ENCODE measurements around the gene TREH. TPM values are rescaled to one million over a fixed set of nuclear protein-coding genes. Genes with fewer than 3 reads are reported as not detected.

TREH gene
- total and polyA plus RNA-seq, 12 donors, result 0.11 to 4.8 (median 0.83) TPM; not detected in 9

DNA sequence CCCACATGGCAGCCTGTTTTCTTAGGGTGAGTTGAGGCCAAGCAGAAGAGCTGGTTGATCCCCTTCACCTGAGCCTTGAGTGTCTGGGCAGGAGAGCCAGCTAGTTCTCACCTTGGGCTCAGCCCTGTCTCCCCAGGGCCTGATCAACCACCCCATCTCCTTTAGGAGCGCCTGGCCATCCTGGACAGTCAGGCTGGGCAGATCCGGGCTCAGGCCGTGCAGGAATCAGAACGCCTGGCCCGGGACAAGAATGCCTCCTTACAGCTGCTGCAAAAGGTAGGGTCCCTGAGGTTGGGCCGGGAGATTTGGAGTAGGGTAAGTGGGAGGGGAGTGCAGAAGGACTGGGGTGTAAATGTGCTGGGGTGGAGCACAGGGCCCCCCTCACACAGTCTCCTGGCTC is 40.7 kb downstream of the TREH start:
- intact Hi-C loops (cut with DNase I), result no loop called here
- no peaks in the 10 kb centered on the region for H3K9me3 ChIP-seq
- H3K4me3 ChIP-seq, result no peak overlapping the region
- TF ChIP-seq, protein P1, sequence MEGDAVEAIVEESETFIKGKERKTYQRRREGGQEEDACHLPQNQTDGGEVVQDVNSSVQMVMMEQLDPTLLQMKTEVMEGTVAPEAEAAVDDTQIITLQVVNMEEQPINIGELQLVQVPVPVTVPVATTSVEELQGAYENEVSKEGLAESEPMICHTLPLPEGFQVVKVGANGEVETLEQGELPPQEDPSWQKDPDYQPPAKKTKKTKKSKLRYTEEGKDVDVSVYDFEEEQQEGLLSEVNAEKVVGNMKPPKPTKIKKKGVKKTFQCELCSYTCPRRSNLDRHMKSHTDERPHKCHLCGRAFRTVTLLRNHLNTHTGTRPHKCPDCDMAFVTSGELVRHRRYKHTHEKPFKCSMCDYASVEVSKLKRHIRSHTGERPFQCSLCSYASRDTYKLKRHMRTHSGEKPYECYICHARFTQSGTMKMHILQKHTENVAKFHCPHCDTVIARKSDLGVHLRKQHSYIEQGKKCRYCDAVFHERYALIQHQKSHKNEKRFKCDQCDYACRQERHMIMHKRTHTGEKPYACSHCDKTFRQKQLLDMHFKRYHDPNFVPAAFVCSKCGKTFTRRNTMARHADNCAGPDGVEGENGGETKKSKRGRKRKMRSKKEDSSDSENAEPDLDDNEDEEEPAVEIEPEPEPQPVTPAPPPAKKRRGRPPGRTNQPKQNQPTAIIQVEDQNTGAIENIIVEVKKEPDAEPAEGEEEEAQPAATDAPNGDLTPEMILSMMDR (IDR thresholded peaks at IDR 0.05), result no peak
- peaks cover 31 to 94% (median 56%) of the 10 kb centered on the region in 9 donors for H3K4me1 ChIP-seq
- WGBS, 2 donors, result 91 to 92% methylated on average over 6 of the region's 6 CpGs
- ATAC-seq (no peak), DNase-seq (no peak)
- no peaks in the 10 kb centered on the region for H3K27me3 ChIP-seq
- H3K27ac ChIP-seq, result peak overlapping the region in 4 of 10 donors; percentile 6 to 73 (median 26)
- H3K36me3 ChIP-seq, result peaks cover 0 to 100% (median 61%) of the 10 kb centered on the region in 9 donors

DNA sequence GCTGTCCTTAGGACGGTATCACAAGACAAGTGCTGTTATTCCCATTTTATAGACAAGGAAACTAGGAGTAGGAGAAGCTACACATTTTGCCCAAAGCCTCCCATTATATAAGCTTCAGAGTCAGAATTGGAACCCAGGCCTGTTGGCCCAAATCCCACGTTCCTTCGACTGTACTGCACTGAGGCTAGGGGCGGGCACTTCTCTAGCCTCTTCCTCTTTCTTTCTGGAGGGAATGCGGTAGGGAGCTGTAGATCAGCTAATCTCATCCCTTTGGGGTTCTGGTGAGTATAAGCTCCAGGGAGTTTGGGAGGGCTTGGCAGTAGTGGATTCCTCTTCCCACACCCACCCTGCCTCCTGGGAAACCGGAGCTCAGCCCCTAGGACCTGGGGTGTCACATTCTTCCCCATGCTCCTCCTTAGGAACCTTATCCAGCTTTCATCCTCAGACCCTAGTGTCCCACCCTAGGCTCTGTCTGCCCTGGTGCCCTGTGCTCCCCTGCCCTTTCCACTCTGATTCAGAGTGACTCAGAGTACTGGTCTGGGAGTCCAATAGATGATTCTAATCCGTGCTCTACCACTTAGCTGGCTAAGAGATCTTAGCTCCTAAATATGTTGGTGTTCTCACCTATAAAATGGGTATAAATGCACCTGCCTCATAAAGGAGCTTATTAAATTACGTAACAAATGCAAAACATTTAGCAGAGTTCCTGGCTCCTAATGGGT is 42.7 kb downstream of the TREH start:
- Histone ChIP-seq H3K27ac (peak overlapping the region in 4 of 10 donors; percentile 13 to 75 (median 26)), H3K4me3 (no peak overlapping the region), H3K36me3 (peaks cover 4 to 100% (median 53%) of the 10 kb centered on the region in 9 donors), H3K4me1 (peaks cover 29 to 95% (median 60%) of the 10 kb centered on the region in 9 donors), H3K9me3 (no peaks in the 10 kb centered on the region), H3K27me3 (no peaks in the 10 kb centered on the region)
- intact Hi-C loops (cut with DNase I), result no loop called here
- TF ChIP-seq, protein P1 (IDR thresholded peaks at IDR 0.05), result no peak
- WGBS, 2 donors, result 72 to 83% methylated on average over 8 of the region's 8 CpGs
- ATAC-seq, result peak in 1 of 8 donors; percentile 2
- DNase-seq, result no peak

DNA sequence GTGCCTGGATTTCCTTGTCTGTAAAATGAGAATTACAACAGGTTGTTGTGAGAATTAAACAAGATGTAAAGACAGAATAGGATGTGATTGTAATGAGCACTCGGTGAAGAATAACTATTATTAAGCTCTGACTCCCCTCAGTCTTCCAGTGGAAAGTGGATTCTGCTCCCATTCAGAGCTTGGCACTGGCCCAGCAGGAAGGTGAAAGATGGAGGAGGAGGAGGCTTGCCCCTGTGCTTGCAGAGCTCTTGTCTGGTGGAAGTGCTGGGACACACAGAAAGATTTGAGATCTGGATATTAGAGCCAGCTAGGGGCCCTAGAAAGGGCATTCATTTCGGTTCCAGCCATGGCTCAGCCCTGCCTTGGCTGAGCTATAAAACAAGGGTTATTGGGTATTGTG is 43.8 kb downstream of the TREH start:
- intact Hi-C loops (cut with DNase I), result no loop called here
- ATAC-seq, result no peak

DNA sequence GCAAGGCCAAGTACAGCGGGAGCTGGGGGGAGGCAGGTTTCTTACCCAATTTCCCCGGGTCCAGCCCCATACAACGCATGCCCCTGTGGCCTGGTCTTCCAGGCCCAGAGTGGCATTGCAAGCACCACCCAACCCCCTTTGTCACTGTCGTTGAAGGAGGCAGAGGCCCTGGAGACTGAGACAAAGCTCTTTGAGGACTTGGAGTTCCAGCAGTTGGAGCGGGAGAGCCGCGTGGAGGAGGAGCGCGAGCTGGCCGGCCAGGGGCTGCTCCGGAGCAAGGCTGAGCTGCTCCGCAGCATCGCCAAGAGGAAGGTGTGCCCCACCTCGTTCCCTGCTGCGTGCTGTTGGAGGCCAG is 44.2 kb downstream of the TREH start:
- Histone ChIP-seq H3K27me3 (no peaks in the 10 kb centered on the region), H3K4me1 (peaks cover 30 to 95% (median 60%) of the 10 kb centered on the region in 9 donors), H3K4me3 (peak overlapping the region in 5 of 10 donors; percentile 7 to 32 (median 15)), H3K36me3 (peaks cover 8 to 100% (median 62%) of the 10 kb centered on the region in 9 donors), H3K9me3 (no peaks in the 10 kb centered on the region), H3K27ac (peak overlapping the region in 9 of 10 donors; percentile 8 to 75 (median 64))
- DNase-seq, result no peak
- peak in 6 of 8 donors; percentile 4 to 23 (median 10) for ATAC-seq
- 34 to 45% methylated on average over 15 of the region's 15 CpGs for WGBS, 2 donors
- TF ChIP-seq, protein P1 (IDR thresholded peaks at IDR 0.05), result no peak
- intact Hi-C loops (cut with DNase I), result no loop called here

More for the DNA sequence above, 43.8 kb downstream of the TREH start:
- H3K4me1 ChIP-seq, result peaks cover 29 to 95% (median 60%) of the 10 kb centered on the region in 9 donors
- 64 to 69% methylated on average over 2 of the region's 2 CpGs for WGBS, 2 donors
- TF ChIP-seq, protein P1 (IDR thresholded peaks at IDR 0.05), result no peak
- H3K4me3 ChIP-seq, result no peak overlapping the region
- no peaks in the 10 kb centered on the region for H3K9me3 ChIP-seq
- H3K27me3 ChIP-seq, result no peaks in the 10 kb centered on the region
- peak overlapping the region in 7 of 10 donors; percentile 8 to 75 (median 53) for H3K27ac ChIP-seq
- DNase-seq, result no peak
- H3K36me3 ChIP-seq, result peaks cover 8 to 100% (median 58%) of the 10 kb centered on the region in 9 donors
